ENCODE results near the gene DALRD3.

DALRD3 gene

DNA sequence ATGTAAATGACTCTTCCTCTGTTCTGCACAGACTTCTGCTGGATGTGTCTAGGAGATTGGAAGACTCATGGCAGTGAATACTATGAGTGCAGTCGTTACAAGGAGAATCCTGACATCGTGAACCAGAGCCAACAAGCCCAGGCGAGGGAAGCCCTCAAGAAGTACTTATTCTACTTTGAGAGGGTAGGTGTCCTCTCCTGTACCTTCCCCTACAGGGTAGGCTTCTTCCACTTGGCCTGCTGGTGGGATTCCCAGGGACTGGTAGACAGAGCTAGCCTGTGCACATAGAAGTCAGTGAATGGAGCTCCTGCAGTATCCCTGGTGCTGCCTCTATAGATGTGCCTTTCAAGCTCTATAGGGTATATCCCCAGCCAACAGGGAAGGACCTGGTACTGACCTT, 38.9 kb downstream of the DALRD3 start:
- no peak for DNase-seq

DNA sequence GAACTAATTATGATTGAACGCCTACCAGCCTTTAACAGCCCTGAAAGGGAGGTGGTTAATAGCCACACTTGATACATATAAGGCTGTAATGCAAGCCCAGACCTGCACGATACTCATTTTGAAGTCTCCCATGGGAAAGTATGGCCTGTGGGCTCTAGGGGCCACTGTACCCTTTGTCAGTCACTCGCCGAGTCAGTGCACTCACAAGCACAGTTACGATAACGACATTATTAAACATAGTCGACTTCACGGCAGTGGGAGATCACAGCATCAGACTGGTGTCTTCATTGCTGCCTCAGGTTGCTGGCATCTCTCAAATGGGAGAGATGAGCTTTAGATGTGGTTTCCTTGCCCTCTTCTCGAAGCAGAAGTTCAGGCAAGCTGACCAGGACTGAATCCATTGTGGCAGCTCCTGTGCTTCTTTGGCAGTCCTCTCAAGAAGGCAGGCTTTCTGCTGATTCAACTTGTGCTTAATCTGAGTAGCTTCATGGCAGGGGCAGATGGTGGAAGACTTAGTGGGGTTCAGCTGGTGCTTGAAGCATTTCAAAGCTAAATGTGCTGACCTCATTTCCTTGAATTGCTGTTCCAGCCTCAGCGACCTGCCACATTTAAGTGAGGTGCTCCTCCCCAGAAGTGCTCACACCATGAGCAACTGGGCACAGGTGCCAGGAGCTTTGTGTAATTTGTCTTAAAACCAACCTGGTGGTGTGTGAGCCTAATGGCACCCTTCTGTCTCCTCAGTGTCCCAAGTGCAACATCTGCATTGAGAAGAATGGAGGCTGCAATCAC, 44.1 kb downstream of the DALRD3 start:
- DNase-seq, result no peak

DNA sequence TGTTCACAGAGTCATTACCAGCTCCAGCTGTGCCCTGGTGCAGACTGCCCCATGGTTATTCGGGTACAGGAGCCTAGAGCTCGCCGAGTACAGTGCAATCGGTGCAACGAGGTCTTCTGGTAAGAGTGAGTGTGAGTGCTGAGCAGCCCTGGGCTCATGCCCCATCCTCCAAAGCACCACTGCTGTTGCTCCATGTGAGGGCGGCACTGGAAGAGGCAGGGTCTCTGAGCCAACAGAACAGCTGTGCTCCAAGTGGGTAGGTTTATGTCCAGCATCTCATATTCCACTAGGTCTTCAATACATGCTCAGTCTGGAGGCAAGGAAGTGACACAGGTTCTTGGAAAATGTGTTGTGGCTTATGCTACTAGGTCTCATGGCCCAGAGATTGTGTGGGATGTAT, 47.8 kb downstream of the DALRD3 start:
- no peak for DNase-seq

DNA sequence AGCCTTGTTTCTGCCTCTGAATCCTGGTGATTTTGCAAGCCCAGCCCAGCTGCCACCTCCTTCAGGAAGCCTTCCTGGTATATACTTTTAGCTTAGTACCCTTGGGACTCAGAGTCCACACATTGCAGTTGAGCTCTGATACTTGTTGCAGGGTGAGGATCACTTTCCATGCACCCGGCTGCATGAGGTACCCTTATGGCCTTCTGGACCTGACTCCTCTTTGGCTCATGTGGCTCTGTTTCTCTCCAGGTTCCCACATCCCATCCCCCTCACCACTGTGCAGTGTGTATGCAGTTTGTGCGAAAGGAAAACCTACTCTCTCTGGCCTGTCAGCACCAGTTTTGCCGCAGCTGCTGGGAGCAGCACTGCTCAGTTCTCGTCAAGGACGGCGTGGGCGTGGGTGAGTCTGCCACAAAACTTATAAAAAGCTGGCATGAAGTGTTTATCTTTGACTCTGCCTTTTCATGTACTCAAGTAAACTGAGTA, 51.5 kb downstream of the DALRD3 start:
- DNase-seq, result no peak

DNA sequence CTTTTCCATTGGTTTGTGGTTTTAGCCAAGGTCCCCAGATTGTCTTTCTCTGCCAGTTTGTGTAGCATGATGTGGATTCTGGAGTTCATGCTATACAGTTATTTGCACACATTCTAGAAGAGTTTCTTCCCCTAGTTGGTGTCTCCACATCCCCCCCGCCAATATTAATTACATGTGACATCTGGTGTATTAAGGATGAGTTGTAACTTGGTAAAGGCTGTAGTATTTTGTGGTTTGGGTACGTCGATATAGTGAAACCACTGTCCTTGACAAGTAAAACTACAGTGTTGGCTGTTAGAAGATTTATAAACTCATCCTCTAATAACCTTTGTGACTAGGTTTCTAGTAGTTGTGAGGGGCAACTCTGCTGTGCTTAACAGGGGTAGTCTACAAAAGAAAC, 52.0 kb downstream of the DALRD3 start:
- DNase-seq, result no peak
